ENCODE measurements around the gene GTF2H4.
"Not testable (repeated sequence)": the region's sequence is repeated elsewhere in the genome, so short reads cannot be mapped to it uniquely, and the experiment has no call there.

GTF2H4 gene

GRCh38 chr6:30895343-30895742, 12.7 kb upstream of the GTF2H4 start:
- ATAC-seq: no peak
- no peak for DNase-seq

- no peak for ATAC-seq
- DNase-seq: no peak
These were observed 11.5 kb upstream of the GTF2H4 start for GRCh38 chr6:30896541-30896940.

GRCh38 chr6:30897882-30898281, 10.1 kb upstream of the GTF2H4 start:
- DNase-seq (no peak), ATAC-seq (no peak)

GRCh38 chr6:30898750-30899360, 9.2 kb upstream of the GTF2H4 start:
- ATAC-seq (no peak), DNase-seq (no peak)

- DNase-seq (no peak), ATAC-seq (peak; percentile 19)
These were observed 7.1 kb upstream of the GTF2H4 start for GRCh38 chr6:30900863-30901417.

- ATAC-seq: no peak
These were observed 6.6 kb upstream of the GTF2H4 start for GRCh38 chr6:30901436-30901835.

GRCh38 chr6:30902196-30902595, 5.8 kb upstream of the GTF2H4 start:
- not testable (repeated sequence) for DNase-seq

More at GRCh38 chr6:30901436-30901835, 6.6 kb upstream of the GTF2H4 start:
- no peak for DNase-seq

GRCh38 chr6:30902709-30903108, 5.3 kb upstream of the GTF2H4 start:
- no peak for ATAC-seq
- no peak for DNase-seq

More at GRCh38 chr6:30902196-30902595, 5.8 kb upstream of the GTF2H4 start:
- not testable (repeated sequence) for ATAC-seq

- DNase-seq (no peak), ATAC-seq (no peak)
These were observed 4.8 kb upstream of the GTF2H4 start for GRCh38 chr6:30903236-30903635.

- not testable (repeated sequence) for ATAC-seq, DNase-seq
These were observed 683 bp upstream of the GTF2H4 start for GRCh38 chr6:30907290-30907757.

- no peak for ATAC-seq
- no peak for DNase-seq
These were observed 693 bp downstream of the GTF2H4 start for GRCh38 chr6:30908700-30909099.

- DNase-seq, ATAC-seq: not testable (repeated sequence)
These were observed 2.5 kb downstream of the GTF2H4 start for GRCh38 chr6:30910473-30910872.

GRCh38 chr6:30912746-30913520, 4.9 kb downstream of the GTF2H4 start:
- DNase-seq (no peak), ATAC-seq (no peak)

GRCh38 chr6:30913721-30914075, 5.7 kb downstream of the GTF2H4 start:
- no peak for DNase-seq
- ATAC-seq: peak; percentile 20

- DNase-seq (peak; percentile 89), ATAC-seq (peak; percentile 95)
These were observed 6.3 kb downstream of the GTF2H4 start, which contains the start of gene VARS2 for GRCh38 chr6:30914076-30914853. VARS2 (plus strand) TSS chr6:30914238; CDS start chr6:30914837, 599 bp downstream.

- ATAC-seq: no peak
- peak; percentile 13 for DNase-seq
These were observed 7.0 kb downstream of the GTF2H4 start for GRCh38 chr6:30914854-30915590.

- DNase-seq: no peak
- ATAC-seq: no peak
These were observed 7.6 kb downstream of the GTF2H4 start for GRCh38 chr6:30915591-30915946.

GRCh38 chr6:30917041-30917440, 9.0 kb downstream of the GTF2H4 start:
- DNase-seq (no peak), ATAC-seq (no peak)

GRCh38 chr6:30917487-30917886, 9.5 kb downstream of the GTF2H4 start:
- DNase-seq (no peak), ATAC-seq (no peak)

GRCh38 chr6:30918670-30919069, 10.7 kb downstream of the GTF2H4 start:
- DNase-seq (no peak), ATAC-seq (no peak)

- ATAC-seq (no peak), DNase-seq (no peak)
These were observed 14.4 kb downstream of the GTF2H4 start for GRCh38 chr6:30922447-30922852.

Measured in stimulated activated naive CD8-positive, alpha-beta T cell treated with anti-CD3 and anti-CD28 coated beads, Interleukin-15, Interleukin-2, amounts not matched to agents 100 U/mL and 50 U/mL, for 24 hours (primary cell).